Activated CD4-positive, alpha-beta T cell treated with anti-CD3 and anti-CD28 coated beads for 4 hours (primary cell): Measurements from ENCODE around the gene ABI3.
"Not testable (repeated sequence)": the region's sequence is repeated elsewhere in the genome, so short reads cannot be mapped to it uniquely, and the experiment has no call there.

Experiments
- DNase-seq, 2 donors: peaks; one replicate each; pipeline ENCODE4 v3.0.0-alpha.2; 2020

The ABI3 gene, protein sequence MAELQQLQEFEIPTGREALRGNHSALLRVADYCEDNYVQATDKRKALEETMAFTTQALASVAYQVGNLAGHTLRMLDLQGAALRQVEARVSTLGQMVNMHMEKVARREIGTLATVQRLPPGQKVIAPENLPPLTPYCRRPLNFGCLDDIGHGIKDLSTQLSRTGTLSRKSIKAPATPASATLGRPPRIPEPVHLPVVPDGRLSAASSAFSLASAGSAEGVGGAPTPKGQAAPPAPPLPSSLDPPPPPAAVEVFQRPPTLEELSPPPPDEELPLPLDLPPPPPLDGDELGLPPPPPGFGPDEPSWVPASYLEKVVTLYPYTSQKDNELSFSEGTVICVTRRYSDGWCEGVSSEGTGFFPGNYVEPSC

DNA sequence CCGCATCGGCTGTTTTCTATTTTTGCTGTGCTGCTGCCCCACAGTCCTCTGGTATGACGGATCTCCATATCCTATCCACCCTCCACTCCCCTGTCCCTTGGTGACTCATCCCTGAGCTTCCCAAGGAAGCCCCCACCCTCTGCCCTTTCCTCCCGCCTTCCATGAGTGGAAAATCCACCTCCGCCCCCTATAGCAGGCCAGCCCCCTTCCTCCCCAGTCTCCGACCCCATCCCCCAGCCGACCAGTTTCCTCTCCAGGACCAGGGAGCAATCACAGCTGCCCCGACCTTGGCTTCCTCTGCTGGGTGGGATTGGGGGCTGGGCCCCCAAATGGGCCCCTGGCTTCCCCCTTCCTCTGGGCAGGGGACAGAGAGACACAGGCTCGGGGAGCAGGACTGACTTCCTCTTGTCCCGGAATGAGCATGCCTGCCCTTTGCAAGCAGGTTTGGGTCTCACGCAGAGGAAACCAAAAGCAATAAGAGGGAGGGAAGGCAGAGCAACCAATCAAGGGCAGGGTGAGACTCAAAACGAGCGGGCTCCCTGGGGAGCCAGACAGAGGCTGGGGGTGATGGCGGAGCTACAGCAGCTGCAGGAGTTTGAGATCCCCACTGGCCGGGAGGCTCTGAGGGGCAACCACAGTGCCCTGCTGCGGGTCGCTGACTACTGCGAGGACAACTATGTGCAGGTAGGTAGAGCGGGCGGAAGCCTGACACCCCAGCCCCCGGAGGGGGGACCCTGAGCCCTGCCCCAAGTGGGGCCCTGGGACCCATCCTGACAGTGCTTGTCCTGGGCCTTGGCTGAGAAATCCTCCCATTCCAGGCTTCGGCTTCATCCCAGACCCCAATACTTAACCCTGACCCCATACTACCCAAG, at the start of gene ABI3, which contains the start of gene GNGT2:
TSS of gene ABI3 (plus strand) at position 550 of the 872 bp plus-strand sequence. CDS start at position 568, 18 bp downstream.
TSS of gene GNGT2 (minus strand) at position 417 of the 872 bp plus-strand sequence. CDS start 3,152 bp downstream, outside the sequence.
- DNase-seq = peak; percentile 56 to 60

GRCh38 chr17:49162866-49163265, 47.6 kb upstream of the ABI3 start:
- no peak for DNase-seq

GRCh38 chr17:49165143-49165542, 45.4 kb upstream of the ABI3 start:
- DNase-seq = no peak

DNA sequence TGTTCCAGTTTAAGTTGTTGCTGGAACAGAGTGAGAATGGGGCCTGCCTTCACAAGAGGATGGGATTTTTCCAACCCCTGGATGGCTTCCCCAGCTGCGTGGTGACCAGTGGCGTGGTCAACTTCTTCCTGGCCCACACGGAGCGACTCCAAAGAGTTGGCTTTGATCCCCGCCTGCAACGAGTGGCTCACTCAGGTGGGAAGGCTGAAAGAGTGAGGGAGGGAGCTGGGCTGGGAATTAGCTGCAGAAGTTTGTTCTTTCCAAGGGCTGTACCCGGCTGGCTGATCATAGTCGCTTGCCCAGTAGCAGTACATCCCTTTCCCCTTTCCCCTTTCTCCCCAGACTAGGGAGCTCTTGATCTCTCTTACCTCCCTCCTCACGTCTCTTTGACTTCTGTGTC, 41.8 kb upstream of the ABI3 start:
- no peak for DNase-seq

DNA sequence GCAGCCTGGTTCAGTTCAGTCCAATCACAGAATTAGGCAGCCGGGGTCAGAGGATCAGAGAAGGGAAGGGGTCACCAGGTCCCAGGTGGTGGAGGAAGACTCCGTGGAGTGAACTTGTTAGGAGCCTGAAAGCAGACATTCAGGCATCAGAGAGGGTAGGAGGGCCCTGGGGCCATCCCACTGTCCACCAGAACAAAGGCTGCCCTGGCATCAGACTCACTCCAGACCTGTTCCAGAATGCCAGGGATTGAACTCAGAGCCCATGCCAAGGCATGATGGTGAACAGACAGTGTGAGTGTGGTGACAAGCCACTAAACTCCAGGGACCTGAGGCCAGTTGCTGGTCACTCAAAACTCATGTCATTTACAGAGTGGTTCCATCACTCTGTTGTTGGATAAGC, 40.3 kb upstream of the ABI3 start:
- DNase-seq = no peak

GRCh38 chr17:49170711-49171110, 39.8 kb upstream of the ABI3 start:
- not testable (repeated sequence) for DNase-seq

GRCh38 chr17:49175978-49176377, 34.5 kb upstream of the ABI3 start:
- DNase-seq = not testable (repeated sequence)

DNA sequence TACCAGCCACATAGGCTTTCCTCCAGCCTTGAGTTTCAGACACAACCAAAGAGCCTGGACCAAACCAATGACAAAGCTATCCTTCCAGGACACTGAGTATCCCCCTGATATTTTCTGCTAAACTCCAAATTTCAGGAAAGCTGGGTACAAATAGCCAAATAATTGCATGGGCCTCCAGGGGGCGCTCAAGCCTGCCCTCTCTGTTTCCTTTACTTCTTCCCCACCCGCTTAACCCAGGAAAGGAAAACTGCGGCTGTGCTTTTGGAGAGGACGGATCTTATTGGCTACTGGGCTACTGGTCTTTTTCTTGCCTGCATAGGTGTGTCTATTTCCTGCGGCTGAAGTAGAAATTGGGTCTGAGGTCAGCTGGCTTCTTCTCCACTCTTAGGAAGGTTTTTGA, 30.2 kb upstream of the ABI3 start:
- DNase-seq = peak; percentile 59 to 66

DNA sequence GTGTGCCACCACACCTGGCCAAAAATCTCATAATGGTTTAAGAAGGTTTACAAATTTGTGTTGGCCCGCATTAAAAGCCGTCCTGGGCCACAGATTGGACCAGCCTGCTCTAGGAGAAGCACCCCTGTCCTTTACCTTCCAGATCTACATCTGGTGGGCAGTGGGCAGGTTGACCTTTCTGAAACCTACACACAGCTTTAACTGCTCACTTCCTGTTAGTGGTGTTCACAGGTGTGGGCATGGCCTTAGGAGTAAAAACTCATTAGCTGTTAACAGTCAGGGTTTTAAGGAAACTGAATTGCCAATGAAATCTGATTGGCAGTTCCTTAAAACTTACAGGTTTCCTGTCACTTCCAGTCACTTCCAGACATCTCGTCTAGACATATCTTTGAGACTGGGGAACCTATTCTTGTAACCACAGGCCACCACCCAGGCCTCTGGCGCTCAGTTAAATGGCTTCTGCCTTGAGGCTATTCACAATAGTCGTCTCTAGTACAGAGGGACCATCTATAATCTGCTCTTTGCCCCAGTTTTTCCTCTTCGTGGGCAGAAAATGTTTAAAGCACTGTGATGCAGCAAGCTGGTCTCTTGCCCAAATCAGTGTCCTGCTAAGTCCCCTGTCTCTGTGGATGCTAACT, 29.4 kb upstream of the ABI3 start:
- DNase-seq = no peak

DNA sequence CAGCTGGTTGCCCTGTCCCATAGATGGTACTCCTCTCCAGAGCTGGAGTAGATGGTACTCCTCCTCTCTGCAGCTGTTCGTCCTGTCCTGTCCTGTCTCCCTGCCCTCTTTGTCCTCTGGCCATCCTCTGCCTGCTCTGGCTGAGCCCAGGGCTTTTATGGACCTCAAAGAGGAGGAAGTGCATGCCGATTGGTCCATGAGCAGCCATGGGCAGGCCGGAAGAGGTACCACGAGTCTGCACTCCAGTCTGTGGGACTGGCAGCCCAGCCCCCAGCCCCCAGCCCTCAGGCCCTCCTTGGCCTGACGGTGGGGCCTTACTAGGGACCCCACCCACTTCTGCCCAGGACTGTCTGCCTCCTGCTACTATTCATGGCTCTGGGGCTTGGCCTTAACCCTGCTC, 27.2 kb upstream of the ABI3 start:
- no peak for DNase-seq

- DNase-seq = no peak
Measured at GRCh38 chr17:49183801-49184200, 26.7 kb upstream of the ABI3 start.

- DNase-seq = not testable (repeated sequence)
Measured at GRCh38 chr17:49184522-49184921, 26.0 kb upstream of the ABI3 start.

DNA sequence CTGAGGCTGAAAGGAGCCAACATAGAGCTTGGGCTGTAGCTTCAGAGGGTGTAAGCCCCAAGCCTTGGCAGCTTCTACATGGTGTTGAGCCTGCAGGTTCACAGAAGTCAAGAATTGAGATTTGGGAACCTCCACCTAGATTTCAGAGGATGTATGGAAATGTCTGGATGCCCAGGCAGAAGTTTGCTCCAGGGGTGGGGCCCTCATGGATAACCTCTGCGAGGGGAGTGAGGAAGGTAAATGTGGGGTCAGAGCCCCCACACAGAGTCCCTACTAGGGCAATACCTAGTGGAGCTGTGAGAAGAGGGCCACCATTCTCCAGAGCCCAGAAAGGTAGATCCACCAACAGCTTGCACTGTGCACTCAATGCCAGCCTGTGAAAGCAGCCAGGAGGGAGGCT, 25.1 kb upstream of the ABI3 start:
- DNase-seq = not testable (repeated sequence)

DNA sequence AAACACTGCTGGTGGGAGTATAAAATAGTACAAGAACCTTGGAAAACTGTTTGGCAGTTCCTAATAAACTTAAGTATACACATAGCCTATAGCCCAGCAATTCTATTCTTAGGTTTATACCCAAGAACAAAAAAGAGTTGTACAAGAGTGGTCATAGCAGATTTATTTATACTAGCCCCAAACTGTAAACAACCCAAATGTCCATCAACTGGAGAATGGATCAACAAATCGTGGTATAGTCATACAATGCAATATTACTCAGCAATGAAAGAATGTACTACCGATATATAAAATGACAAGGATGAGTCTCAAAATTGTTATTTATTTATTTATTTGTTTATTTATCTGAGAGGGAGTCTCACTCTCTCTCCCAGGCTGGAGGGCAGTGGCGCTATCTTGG, 23.2 kb upstream of the ABI3 start:
- DNase-seq = no peak

DNA sequence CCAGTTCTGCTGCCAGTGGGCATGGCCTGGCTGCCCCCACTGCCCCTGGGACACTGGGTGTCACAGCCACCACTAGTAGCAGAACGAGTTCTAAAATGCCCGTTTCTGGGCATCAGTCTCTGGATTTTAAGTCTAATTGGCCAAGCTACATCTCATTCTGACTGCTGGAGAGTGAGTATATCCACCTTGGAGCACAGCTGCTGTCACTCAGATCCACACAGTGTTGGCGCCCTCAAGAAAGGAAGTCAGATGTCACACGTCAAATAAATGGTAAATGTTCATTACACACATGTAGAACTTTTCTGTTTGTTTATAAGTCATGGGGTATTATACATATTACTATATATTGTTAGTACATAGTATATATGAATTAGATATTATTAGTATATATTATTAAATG, 19.6 kb upstream of the ABI3 start:
- no peak for DNase-seq

DNA sequence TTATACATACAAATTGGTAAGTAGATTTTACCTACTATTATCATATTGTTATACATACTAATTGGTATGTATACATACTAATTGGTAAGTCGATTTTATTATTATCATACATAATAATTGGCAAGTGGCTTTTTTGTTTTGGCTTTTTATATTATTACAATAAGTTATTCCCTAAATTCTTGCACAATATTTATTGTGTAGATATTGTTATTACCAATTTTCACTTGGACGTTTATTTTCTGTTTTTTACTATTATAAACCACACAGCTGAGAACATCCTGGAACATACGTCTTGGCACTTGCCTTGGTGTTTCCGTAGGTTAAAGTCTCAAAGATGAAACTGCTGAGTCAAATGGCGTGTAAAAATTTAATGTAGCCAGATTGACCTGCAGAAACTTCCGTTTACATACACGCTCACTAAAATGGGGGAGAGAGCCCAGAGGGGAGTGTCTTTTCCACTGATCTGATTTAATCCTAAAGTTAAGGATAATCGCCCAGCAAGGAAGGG, 19.0 kb upstream of the ABI3 start:
- DNase-seq = no peak

DNA sequence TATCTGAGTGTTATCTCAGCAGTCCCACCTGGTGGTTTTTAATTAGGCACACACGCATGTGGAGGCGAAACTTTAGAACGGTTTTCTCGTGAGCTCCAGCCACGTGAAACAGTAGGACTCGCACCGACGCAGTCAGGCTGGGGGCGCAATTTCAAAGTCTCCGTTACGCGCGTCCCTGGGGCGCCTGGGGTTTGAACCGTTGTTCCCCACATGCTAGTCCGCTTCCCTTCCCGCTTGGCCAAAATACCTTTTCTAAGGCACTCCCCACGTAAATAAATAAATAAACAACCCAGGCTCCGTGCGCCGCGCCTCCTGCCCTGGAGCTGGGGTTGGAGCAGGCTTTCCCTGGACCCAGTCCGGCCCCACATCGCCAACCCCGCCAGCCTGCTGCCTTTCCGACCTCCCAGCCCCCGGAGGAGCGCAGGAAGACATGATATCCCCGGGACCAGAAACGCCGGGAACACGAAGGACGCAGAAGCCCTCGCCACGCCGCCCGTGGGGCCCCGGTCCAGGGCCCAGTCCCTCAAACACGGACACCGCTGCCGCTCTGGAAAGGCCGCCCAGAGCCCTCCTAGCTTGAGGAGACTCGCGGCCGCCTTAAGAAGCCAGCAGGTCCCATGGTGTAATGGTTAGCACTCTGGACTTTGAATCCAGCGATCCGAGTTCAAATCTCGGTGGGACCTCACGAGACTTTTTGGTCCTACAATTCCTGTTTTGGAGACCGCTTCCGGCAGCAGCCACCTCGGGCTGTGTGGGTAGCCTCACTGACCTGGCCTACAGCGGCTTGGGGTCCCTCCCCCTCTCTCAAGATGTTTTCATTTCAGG, 18.4 kb upstream of the ABI3 start:
- peak; percentile 87 to 97 for DNase-seq

GRCh38 chr17:49193513-49194296, 16.8 kb upstream of the ABI3 start:
- DNase-seq = peak in 1 of 2 donors; percentile 19

- no peak for DNase-seq
Measured at GRCh38 chr17:49194297-49194607, 16.3 kb upstream of the ABI3 start.

GRCh38 chr17:49195751-49196150, 14.8 kb upstream of the ABI3 start:
- no peak for DNase-seq

DNA sequence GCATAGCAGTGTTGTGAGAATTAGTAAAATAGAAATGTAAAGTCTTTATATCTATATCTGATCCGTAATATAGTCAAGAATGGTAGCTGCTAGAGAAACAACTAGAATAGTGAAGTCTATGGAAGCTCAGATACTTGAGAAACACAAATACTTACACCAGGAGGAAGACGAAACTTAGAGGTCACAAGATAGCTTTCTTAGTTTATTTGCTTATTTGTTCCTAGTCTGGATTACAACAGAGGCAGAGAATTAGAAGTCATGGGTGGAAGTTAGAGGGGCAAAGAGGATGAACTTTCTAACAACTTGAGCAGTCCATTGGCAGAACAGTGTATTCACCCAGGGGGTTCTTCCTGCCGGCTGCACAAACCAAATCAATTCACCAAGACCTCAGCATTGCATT, 14.0 kb upstream of the ABI3 start:
- no peak for DNase-seq
